GM19463 (cell line): Measurements from ENCODE around the gene USP3.

ENCODE experiments used
- ATAC-seq: cut with Tn5 transposase; IDR thresholded peaks from one replicate; pipeline ENCODE4 v1.9.1; 2021; ENCODE audit warnings: mild to moderate bottlenecking, moderate library complexity; ENCODE audit not compliant: unreplicated experiment

Gene USP3

DNA sequence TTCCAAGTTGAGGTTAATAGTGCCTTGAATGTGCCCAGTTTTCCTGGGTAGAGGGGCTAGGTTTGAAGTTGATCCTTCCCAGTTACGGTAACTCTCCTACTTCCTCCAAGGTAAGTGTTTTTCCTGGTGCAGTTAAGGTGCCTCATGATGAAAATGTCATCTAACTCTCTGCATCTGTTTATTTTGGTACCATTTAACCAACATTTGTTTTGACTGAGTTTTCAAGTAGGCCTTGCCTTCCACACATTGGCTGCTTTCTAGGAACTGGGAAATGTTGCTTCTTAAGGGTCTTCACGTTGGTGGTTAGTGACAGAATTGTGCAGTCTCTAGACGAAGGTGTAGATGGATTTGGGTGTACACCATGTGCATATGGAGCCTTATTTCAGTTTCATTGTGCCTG is 31.3 kb downstream of the USP3 start:
- ATAC-seq = no peak

DNA sequence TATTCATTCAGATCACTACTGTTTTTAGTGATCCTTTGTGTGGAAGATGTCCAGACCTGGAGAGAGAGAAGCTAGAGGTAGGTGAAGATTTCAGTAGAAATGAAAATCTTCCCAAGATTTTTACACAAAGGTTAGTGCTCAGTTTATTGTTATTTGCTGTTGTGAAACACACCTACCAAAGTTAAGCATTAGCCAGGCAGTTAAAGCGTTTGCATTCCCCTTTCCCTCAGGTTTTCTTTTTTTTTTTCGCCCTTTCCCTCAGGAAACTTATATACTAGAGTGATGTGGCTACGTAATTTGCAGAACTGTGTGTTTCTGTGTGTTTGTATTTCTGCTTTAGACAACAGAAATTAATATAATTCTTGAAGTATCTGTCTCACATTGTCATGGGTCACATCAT is 34.5 kb downstream of the USP3 start:
- ATAC-seq = no peak

DNA sequence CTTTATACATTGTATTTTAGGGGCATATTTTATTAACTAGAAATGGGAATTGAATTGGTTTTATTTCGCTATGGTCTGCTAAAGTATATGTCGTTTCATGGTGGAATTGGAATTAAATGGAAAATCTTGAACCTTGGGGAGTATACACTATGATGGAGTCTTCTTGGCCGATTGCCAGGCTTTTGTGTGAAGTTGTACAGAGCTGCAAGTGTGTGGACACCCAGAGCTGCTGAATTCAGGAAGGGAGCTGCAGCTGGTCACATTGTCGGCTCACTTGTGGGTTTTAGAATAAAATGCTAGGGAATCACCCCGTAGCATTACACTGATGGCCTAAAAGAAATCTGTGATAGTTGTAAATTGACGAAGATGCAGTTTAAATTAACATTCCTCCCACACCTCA is 35.1 kb downstream of the USP3 start:
- ATAC-seq = no peak

DNA sequence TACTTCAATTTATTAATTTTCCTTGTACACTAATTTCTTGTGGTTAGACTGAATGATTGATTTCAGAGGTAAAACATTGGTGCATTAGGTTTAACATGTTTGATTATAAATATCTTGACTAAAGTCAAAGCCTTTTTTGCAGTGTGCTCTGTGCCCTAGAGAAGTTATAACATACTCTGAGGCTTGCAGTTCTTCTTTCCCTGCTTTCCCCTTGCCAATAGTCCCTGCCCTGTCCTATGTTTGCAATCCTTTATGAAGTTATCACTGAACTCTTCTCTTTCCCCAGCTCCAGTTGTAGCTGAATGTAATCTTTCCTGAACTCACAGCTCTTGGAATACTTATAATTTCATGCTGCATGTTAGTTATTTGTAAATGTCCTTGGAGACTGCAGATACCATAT is 35.6 kb downstream of the USP3 start:
- ATAC-seq = no peak

DNA sequence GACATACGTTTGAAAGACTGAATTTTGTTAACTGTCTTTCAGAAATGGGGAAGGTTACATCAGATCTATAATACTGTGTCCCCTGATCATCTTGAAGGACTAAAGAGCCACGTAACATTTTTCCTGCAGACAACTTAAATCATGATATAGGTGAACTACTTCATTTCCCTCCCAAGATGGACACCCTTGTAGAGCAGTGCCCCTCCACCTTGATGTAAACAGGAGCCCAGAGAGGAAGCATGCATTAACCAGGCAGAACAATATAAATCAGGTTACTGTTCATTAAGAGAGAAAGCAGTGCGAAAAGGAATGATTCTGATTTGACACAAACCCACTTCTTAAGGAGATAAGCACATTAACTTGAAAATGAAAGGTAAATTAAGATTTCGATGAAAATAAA is 36.1 kb downstream of the USP3 start:
- ATAC-seq = no peak

DNA sequence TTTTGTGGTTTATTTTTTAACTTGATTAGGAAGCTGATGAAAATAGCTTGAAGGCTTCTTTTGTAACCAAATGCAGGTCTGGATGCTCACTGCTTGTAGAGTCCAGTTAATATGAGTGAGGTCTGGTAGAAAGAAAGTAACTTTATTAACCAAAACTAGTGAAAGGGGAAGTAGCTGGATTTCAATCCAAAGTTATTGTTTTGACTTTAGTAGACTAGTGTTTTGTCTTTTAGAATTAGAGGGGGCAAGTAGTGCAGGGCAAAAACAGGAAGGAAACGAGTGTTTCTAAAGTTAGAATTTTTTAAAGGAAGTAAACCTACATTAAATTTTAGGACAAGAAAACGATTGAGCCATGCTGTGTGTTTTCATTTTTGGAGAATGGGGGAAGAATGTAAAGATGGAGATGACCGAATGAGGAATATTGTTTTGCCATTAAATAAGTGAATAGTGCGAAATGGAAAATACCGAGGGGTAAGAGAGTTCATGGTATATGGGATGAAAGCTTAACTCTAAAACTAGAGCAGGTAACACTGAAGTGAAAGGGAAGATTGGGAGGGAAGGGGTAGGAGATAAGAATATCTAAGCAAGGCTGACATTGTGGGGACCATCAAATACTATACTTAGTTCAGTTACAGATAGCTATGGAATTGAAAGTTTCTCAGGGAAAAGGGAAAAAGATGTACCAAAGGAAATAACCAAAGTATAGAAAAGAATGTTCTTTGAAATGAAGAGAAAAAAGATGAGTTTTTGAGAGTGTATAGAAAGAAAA is 40.0 kb downstream of the USP3 start:
- ATAC-seq = no peak

DNA sequence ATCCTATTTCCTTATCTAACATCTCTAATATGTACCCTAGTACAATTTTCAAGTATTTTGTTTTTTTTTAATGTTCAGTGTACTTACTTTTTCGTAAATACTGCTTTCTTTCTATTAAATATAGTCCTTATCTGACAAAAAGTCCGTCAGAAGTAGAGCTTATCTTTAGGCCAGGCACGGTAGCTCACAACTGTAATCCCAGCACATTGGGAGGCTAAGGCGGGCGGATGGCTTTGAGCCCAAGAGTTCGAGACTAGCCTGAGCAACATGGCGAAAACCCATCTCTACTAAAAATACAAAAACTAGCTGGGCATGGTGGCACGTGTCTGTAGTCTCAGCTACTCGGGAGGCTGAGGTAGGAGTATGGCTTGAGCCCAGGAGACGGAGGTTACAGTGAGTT is 41.1 kb downstream of the USP3 start:
- ATAC-seq = no peak

DNA sequence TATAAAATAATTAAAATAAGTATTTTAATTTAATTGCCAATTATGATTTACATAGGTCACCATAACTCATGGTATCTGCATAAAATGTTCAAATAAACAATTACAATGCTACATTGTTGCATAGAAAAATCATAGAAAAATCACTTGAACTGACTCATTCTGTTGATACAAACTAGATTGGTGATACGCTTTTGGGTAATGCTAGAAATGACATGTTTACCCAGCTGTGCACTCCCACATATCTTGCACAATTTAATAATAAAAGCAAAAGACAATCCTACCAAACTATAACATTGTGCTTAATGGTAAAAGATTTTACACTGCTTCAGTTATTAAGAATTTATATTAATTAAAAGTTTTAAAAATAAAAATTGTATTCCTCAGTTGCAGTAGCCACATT is 47.0 kb downstream of the USP3 start:
- no peak for ATAC-seq

DNA sequence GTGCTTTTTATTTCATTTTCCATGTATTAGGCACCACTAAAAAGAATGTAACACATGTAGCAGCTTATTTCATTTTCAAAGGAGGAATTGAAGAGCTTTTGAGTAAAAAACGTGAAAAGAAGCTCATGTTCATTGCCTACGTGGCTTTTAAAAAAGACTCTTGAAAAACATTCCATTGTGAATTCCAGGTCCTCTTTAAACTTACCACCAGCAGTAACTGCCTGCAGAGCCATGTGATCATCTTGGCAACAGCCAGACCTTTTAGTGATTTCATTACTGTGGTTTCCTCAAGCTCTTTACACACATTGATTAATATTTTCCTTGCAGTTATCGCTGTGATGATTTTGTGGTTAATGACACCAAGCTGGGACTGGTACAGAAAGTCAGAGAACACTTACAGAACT is 49.0 kb downstream of the USP3 start:
- ATAC-seq = no peak

DNA sequence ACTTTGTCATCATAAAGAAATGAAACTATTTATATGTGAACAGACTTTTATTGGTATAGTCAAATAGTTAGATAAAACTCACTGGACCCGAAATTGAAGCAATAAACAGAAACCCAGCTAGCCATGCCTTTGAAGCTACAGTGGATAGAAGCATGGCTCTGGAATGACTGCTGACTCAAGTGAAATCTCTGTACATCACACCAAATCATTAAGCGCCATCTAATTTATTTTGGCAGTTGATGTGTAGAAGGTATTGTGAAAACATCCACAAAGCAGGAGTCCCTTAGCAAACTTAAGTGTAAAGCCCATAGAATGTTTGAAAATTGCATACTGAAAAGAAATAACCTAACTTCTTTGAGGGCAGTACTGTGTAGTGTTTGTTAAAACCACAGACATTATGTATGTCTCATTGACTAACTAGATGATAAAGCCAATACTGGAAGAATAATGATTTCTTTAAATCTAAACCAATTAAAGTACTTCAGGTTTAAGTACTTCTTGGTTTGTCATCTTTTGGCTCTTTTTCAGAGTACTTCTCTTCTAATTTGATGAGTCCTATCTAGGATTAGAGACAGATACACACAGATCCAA is 50.0 kb downstream of the USP3 start:
- ATAC-seq = no peak

DNA sequence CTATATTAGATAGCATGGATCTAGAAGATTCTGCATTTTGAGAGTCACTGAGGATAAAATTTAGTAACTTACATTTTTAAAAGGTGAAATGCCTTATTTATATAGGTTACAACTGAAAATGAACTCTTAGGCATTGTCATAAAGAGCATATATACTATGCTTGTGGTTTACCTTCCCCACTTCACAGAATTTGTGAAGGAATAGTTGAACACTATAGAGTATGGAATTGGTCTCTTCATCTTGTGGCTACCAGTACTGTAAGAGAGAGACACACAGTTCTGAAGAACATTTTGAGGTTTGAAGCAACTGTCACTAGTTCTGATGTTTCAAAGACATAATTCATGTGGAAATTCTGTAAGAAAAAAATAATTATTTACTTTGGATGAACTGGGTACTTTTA is 51.1 kb downstream of the USP3 start:
- no peak for ATAC-seq

DNA sequence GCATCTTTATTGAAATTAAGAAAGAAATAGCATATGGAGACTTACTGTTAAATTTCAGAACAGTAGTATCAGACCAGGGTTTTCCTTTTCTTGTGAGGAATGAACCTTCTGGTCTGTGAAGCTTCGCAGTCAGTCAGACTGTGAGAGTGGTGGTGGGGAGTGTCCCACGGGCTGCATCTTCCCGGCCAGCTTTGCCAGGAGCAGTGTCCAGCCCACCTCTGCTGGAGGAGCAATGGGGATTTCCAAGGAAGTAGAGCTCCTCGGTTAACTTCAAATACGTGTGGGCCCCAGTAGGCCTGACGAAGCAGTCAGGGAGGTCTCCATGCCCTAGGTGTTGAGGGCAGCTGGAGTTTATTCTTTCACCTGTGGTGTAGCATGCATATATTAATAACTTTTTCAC is 51.9 kb downstream of the USP3 start:
- no peak for ATAC-seq

DNA sequence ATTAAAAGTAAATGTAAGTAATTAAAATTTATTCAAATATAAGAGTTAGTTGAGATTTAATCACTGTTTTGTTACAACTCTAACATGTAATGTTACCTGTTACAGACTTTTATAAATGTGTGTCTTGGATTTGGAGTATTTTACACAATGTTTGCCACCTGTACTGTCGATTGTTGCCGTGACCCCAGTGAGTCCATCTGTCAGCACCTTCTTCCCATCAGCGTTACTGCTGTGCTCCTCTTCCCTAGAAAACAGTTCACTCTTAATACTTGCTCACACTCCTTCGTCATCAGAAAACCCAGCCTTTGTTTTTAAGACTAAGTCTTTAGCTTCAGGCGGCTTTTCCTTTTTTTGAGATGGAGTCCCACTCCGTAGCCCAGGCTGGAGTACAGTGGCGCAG is 52.3 kb downstream of the USP3 start:
- ATAC-seq = no peak

DNA sequence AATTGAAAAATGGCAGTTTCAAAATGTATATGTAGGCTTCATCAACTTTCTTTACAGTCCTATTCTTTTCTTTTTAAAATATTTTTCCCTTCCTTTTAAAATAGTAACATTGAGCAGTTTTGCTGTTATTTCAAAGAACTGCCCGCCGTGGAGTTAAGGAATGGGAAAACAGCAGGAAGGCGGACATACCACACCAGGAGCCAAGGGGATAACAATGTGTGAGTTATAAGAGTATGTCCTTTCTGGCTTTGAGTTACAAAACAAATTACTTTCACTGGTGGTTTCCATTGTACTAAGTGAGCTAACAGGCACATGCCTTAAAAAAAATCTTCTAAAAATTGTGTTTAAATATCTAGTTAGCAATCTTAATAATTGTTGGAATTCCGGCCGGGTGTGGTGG is 55.4 kb downstream of the USP3 start:
- no peak for ATAC-seq

DNA sequence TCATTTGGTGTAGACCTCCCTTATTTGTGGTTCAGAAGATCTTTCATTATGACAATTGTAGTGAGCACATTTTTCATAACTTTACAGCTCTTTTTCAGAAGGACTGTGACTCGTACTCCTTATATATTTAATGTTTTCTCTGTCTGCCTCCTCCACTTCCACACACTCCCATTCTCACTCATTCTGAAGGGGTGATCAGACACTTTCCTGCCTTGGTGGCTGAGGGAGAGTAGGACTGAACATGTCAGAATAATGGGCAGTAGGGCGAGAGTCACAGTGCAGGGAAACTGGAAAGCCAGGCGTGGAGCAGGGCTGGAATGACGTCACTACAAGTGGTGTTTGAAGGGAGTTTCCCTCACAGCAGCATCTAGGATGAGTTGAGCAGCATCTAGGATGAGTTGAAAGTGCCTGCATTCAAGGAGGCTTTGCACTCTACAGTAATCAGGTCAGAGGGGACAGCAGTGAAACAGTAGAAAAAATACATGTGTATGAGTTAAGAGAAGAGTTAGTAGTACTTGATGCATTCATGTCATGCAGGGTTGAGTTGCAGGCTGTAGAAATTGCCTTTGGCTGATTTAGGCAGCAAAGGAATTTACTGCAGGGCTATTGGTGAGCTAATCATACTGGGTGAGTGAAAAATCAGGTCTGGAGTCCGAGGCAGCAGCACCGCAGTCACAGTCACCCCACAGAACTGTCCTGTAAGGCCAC is 56.5 kb downstream of the USP3 start:
- no peak for ATAC-seq

DNA sequence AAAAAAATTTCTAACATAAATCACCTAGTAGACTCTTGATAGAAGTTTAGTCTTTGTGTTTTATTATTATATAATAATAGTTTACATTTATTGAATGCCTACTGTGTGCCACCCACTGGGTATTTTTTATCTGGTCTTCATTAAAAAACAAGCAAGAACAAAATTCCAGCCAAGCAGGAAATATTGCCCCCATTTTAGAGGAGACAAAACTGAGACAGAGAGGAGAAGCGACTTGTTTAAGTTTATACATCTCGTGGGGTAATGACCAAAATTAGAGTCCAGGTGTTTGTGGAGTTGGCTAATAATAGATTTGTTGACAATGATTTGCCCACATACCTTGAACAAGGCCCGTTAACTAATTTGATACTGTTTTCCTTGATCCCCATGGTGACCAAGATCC is 59.7 kb downstream of the USP3 start:
- ATAC-seq = no peak

DNA sequence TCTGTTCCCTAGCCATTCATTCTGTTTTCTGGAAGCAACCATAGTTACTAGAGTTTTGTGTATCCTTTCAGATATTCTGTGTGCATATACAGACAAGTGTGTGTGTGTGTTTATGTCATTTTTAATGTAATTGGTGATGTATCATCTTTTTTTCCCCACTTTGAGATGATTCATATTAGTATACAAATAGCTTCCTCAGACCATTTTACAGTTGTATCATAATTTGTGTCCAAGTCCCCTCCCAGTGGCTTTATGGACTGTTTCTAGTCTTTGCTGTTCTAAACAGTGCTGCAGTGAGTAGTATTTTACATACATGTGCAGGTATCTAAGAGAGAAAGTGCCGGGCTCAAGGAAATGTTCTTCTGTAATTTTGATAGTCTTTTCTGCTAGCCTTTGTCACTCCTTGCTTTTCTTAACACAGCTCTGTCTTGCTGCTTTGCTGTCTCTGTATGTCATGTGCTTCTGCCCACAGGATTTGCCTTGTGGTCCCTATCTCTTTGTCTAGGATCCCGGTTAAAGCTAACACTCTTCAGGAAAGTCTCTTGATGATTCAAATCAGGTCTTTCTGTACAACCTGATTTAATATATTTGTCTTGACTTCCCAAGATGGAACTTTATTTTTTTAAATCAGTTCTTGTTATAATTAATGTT is 61.3 kb downstream of the USP3 start:
- ATAC-seq = no peak

DNA sequence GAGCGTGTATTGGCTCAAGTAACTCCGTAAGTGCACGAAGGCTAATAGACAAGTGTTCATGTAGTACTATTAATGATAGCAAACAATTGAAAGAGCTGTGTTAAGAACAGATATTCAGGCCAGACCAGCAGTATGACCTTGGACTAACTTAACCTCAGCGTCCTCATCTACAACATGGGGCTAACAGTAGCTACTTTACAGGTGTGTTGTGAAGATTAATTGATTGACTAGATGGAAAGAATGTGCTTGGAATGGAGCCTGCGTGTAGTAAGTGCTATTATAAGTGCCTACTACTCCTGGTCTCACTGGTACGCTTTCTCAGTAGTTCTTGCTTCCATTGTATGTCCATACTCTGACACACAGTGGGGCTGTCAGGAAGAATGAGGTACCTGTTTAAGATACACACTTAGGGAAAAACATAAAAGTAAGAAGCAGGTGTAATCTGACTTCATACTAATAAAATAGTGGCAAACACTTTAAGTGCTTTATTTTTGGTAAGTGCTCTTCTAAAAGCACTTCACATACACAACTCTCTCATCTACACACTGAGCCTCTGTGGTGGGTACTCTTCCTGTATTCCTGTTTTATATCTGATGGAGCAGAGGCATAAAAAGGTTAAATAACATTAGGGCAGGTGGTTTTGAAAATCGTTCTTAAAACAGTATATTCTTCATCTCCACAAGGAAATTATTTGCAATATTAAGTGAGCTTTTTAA is 68.5 kb downstream of the USP3 start:
- ATAC-seq = no peak

DNA sequence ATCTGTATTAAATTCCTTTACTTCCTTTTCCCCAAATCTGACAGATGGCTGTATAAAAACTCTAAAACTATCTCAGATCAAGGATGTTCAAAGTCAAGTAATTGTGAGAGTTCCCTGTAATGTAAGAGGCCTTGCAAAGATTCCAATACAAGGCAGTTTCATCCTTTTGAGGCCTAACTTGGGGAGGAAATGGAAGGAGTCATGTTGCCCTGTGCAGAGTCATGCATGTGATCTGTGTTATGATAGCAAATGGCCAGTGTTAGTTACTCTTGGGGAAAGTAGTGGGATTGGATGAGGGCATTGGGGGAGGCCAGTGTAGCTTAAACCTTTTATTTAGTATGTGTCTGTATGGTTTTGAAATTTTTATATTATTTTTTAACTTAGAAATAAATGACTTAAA is 69.1 kb downstream of the USP3 start:
- no peak for ATAC-seq

DNA sequence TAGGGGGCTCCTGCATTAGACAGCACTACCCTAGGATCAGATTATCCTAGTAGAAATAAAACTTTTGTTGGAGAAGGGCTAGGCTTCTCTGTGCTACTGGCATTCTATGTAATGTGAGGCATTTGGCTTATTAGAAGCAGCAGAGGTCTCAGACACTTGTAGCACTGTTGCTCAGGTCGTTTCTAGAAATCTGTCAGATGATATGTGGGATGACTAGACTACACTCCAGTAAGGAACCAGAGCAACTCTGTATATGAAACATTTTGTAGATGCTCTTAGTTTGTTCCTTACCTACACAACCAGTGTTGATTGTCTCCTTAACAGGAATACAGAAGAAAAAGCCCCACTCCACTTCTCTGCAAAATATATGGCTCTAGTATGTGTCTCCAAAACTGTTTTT is 70.9 kb downstream of the USP3 start:
- no peak for ATAC-seq

DNA sequence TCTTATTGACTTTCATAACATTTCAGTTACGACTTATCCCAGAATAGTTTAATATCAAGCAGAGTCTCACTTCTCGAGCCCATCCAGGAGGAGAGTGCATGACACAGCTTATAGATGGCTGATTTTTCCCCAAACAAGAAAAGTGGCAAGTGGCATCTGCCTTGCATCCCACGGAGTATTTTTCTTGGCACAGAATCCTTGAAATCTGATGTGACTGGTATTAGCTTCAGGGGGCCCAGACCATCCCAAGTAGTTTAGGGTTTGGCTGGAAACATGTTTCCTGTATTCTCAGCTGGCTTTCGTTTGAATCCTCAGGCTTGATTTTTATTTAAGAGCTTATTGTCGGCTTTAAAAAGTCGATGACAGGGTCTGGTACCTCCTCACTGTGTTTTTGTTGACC is 72.0 kb downstream of the USP3 start:
- no peak for ATAC-seq
